ENCODE measurements around the gene PDXP.
"Not testable (repeated sequence)": the region's sequence is repeated elsewhere in the genome, so short reads cannot be mapped to it uniquely, and the experiment has no call there.

The PDXP gene

GRCh38 chr22:37681556-37682049 is 23.1 kb downstream of the PDXP start:
- peaks cover 25 to 42% of the 10 kb centered on the region in 2 donors for H3K4me1 ChIP-seq (ENCODE audit: control insufficient read depth in 2 of 2, insufficient read depth in 2 of 2, low read length in 2 of 2)
- peaks cover 0 to 3% of the 10 kb centered on the region in 2 donors for H3K36me3 ChIP-seq (ENCODE audit: control insufficient read depth in 2 of 2, insufficient read depth in 2 of 2, low read length in 2 of 2)
- H3K27me3 ChIP-seq (ENCODE audit: control insufficient read depth in 2 of 2, insufficient read depth in 2 of 2, low read length in 2 of 2) = no peaks in the 10 kb centered on the region
- H3K9me3 ChIP-seq (ENCODE audit: control insufficient read depth in 2 of 2, low read length in 2 of 2) = no peaks in the 10 kb centered on the region
- no peak overlapping the region for H3K9ac ChIP-seq (ENCODE audit: low read depth in 1 of 2, low read length in 2 of 2)
- no peak overlapping the region for H3K4me3 ChIP-seq (ENCODE audit: low read length in 2 of 2)
- peak overlapping the region in 1 of 2 donors; percentile 10 for H3K27ac ChIP-seq (ENCODE audit: low read depth in 2 of 2, low read length in 2 of 2)

GRCh38 chr22:37684803-37685615 is 26.5 kb downstream of the PDXP start:
- peak overlapping the region; percentile 90 to 92 for H3K27ac ChIP-seq (ENCODE audit: low read depth in 2 of 2, low read length in 2 of 2)
- peaks cover 44 to 56% of the 10 kb centered on the region in 2 donors for H3K4me1 ChIP-seq (ENCODE audit: control insufficient read depth in 2 of 2, insufficient read depth in 2 of 2, low read length in 2 of 2)
- peaks cover 7 to 14% of the 10 kb centered on the region in 2 donors for H3K36me3 ChIP-seq (ENCODE audit: control insufficient read depth in 2 of 2, insufficient read depth in 2 of 2, low read length in 2 of 2)
- H3K4me3 ChIP-seq (ENCODE audit: low read length in 2 of 2) = peak overlapping the region; percentile 17 to 44
- no peaks in the 10 kb centered on the region for H3K9me3 ChIP-seq (ENCODE audit: control insufficient read depth in 2 of 2, low read length in 2 of 2)
- H3K9ac ChIP-seq (ENCODE audit: low read depth in 1 of 2, low read length in 2 of 2) = peak overlapping the region; percentile 47 to 97
- H3K27me3 ChIP-seq (ENCODE audit: control insufficient read depth in 2 of 2, insufficient read depth in 2 of 2, low read length in 2 of 2) = no peaks in the 10 kb centered on the region

GRCh38 chr22:37686002-37686982 is 27.8 kb downstream of the PDXP start, which contains the start of gene NOL12:
Gene NOL12, plus strand, starts transcription at chr22:37686343. Its CDS starts 50 bp downstream, at chr22:37686393.
- no peaks in the 10 kb centered on the region for H3K9me3 ChIP-seq (ENCODE audit: control insufficient read depth in 2 of 2, low read length in 2 of 2)
- peaks cover 40 to 53% of the 10 kb centered on the region in 2 donors for H3K4me1 ChIP-seq (ENCODE audit: control insufficient read depth in 2 of 2, insufficient read depth in 2 of 2, low read length in 2 of 2)
- H3K9ac ChIP-seq (ENCODE audit: low read depth in 1 of 2, low read length in 2 of 2) = peak within 1 kb of the TSS; percentile 92 to 97
- peaks cover 12 to 25% of the 10 kb centered on the region in 2 donors for H3K36me3 ChIP-seq (ENCODE audit: control insufficient read depth in 2 of 2, insufficient read depth in 2 of 2, low read length in 2 of 2)
- peak within 1 kb of the TSS; percentile 90 to 92 for H3K27ac ChIP-seq (ENCODE audit: low read depth in 2 of 2, low read length in 2 of 2)
- no peaks in the 10 kb centered on the region for H3K27me3 ChIP-seq (ENCODE audit: control insufficient read depth in 2 of 2, insufficient read depth in 2 of 2, low read length in 2 of 2)
- peak within 1 kb of the TSS; percentile 99 for H3K4me3 ChIP-seq (ENCODE audit: low read length in 2 of 2)

- Histone ChIP-seq H3K9ac (ENCODE audit: low read depth in 1 of 2, low read length in 2 of 2) (no peak overlapping the region), H3K36me3 (ENCODE audit: control insufficient read depth in 2 of 2, insufficient read depth in 2 of 2, low read length in 2 of 2) (peaks cover 29 to 50% of the 10 kb centered on the region in 2 donors)
Observed at GRCh38 chr22:37690407-37690806, 31.9 kb downstream of the PDXP start.

GRCh38 chr22:37690901-37691504 is 32.5 kb downstream of the PDXP start:
- Histone ChIP-seq H3K27me3 (ENCODE audit: control insufficient read depth in 2 of 2, insufficient read depth in 2 of 2, low read length in 2 of 2) (no peaks in the 10 kb centered on the region), H3K4me3 (ENCODE audit: low read length in 2 of 2) (no peak overlapping the region), H3K4me1 (ENCODE audit: control insufficient read depth in 2 of 2, insufficient read depth in 2 of 2, low read length in 2 of 2) (peaks cover 26 to 32% of the 10 kb centered on the region in 2 donors), H3K27ac (ENCODE audit: low read depth in 2 of 2, low read length in 2 of 2) (no peak overlapping the region), H3K36me3 (ENCODE audit: control insufficient read depth in 2 of 2, insufficient read depth in 2 of 2, low read length in 2 of 2) (peaks cover 29 to 53% of the 10 kb centered on the region in 2 donors), H3K9ac (ENCODE audit: low read depth in 1 of 2, low read length in 2 of 2) (no peak overlapping the region), H3K9me3 (ENCODE audit: control insufficient read depth in 2 of 2, low read length in 2 of 2) (no peaks in the 10 kb centered on the region)

More at GRCh38 chr22:37690407-37690806, 31.9 kb downstream of the PDXP start:
- Histone ChIP-seq H3K4me1 (ENCODE audit: control insufficient read depth in 2 of 2, insufficient read depth in 2 of 2, low read length in 2 of 2) (peaks cover 32 to 35% of the 10 kb centered on the region in 2 donors), H3K27ac (ENCODE audit: low read depth in 2 of 2, low read length in 2 of 2) (no peak overlapping the region), H3K9me3 (ENCODE audit: control insufficient read depth in 2 of 2, low read length in 2 of 2) (no peaks in the 10 kb centered on the region), H3K27me3 (ENCODE audit: control insufficient read depth in 2 of 2, insufficient read depth in 2 of 2, low read length in 2 of 2) (no peaks in the 10 kb centered on the region), H3K4me3 (ENCODE audit: low read length in 2 of 2) (no peak overlapping the region)

GRCh38 chr22:37692627-37693285 is 34.2 kb downstream of the PDXP start:
- no peak overlapping the region for H3K9ac ChIP-seq (ENCODE audit: low read depth in 1 of 2, low read length in 2 of 2)
- no peak overlapping the region for H3K4me3 ChIP-seq (ENCODE audit: low read length in 2 of 2)
- H3K36me3 ChIP-seq (ENCODE audit: control insufficient read depth in 2 of 2, insufficient read depth in 2 of 2, low read length in 2 of 2) = peaks cover 29 to 53% of the 10 kb centered on the region in 2 donors
- no peaks in the 10 kb centered on the region for H3K27me3 ChIP-seq (ENCODE audit: control insufficient read depth in 2 of 2, insufficient read depth in 2 of 2, low read length in 2 of 2)
- H3K9me3 ChIP-seq (ENCODE audit: control insufficient read depth in 2 of 2, low read length in 2 of 2) = no peaks in the 10 kb centered on the region
- H3K4me1 ChIP-seq (ENCODE audit: control insufficient read depth in 2 of 2, insufficient read depth in 2 of 2, low read length in 2 of 2) = peaks cover 23 to 27% of the 10 kb centered on the region in 2 donors
- no peak overlapping the region for H3K27ac ChIP-seq (ENCODE audit: low read depth in 2 of 2, low read length in 2 of 2)

- not testable (repeated sequence) for H3K27ac ChIP-seq (ENCODE audit: low read depth in 2 of 2, low read length in 2 of 2); H3K9ac ChIP-seq (ENCODE audit: low read depth in 1 of 2, low read length in 2 of 2); H3K9me3 ChIP-seq (ENCODE audit: control insufficient read depth in 2 of 2, low read length in 2 of 2); H3K27me3 ChIP-seq (ENCODE audit: control insufficient read depth in 2 of 2, insufficient read depth in 2 of 2, low read length in 2 of 2); H3K4me3 ChIP-seq (ENCODE audit: low read length in 2 of 2)
- peaks cover 11 to 16% of the 10 kb centered on the region in 2 donors for H3K4me1 ChIP-seq (ENCODE audit: control insufficient read depth in 2 of 2, insufficient read depth in 2 of 2, low read length in 2 of 2)
- peaks cover 23 to 41% of the 10 kb centered on the region in 2 donors for H3K36me3 ChIP-seq (ENCODE audit: control insufficient read depth in 2 of 2, insufficient read depth in 2 of 2, low read length in 2 of 2)
Observed at GRCh38 chr22:37694131-37694530, 35.6 kb downstream of the PDXP start.

GRCh38 chr22:37696260-37696656 is 37.7 kb downstream of the PDXP start:
- not testable (repeated sequence) for H3K9ac ChIP-seq (ENCODE audit: low read depth in 1 of 2, low read length in 2 of 2); H3K27ac ChIP-seq (ENCODE audit: low read depth in 2 of 2, low read length in 2 of 2)

More at GRCh38 chr22:37696260-37696656, 37.7 kb downstream of the PDXP start:
- H3K36me3 ChIP-seq (ENCODE audit: control insufficient read depth in 2 of 2, insufficient read depth in 2 of 2, low read length in 2 of 2) = peaks cover 18 to 28% of the 10 kb centered on the region in 2 donors
- not testable (repeated sequence) for H3K27me3 ChIP-seq (ENCODE audit: control insufficient read depth in 2 of 2, insufficient read depth in 2 of 2, low read length in 2 of 2); H3K9me3 ChIP-seq (ENCODE audit: control insufficient read depth in 2 of 2, low read length in 2 of 2)
- H3K4me3 ChIP-seq (ENCODE audit: low read length in 2 of 2) = peak overlapping the region; percentile 29 to 57
- H3K4me1 ChIP-seq (ENCODE audit: control insufficient read depth in 2 of 2, insufficient read depth in 2 of 2, low read length in 2 of 2) = peaks cover 9 to 14% of the 10 kb centered on the region in 2 donors
